NCI-H2196 treated with DMSO at 0.1 percent for 48 hours (cell line): ENCODE measurements around the gene DNAJB8.
A peak's percentile ranks its signal among the peaks of the same experiment; 100 is the strongest.

Experiments
- DNase-seq: peaks from one replicate; lab custom pipeline; 2025; ENCODE audit not compliant: unreplicated experiment; lab: John Stamatoyannopoulos, UW

The DNAJB8 gene

GRCh38 chr3:128466840-128467541, at the start of gene DNAJB8:
Gene DNAJB8 (minus strand): TSS chr3:128466890. CDS start chr3:128463245, 3,645 bp downstream.
- no peak for DNase-seq

GRCh38 chr3:128515967-128516366, 49.3 kb upstream of the DNAJB8 start:
- DNase-seq, result no peak

- DNase-seq, result no peak
Measured at GRCh38 chr3:128508852-128509251, 42.2 kb upstream of the DNAJB8 start.

- DNase-seq, result peak; percentile 58
Measured at GRCh38 chr3:128506754-128507153, 40.1 kb upstream of the DNAJB8 start.

DNA sequence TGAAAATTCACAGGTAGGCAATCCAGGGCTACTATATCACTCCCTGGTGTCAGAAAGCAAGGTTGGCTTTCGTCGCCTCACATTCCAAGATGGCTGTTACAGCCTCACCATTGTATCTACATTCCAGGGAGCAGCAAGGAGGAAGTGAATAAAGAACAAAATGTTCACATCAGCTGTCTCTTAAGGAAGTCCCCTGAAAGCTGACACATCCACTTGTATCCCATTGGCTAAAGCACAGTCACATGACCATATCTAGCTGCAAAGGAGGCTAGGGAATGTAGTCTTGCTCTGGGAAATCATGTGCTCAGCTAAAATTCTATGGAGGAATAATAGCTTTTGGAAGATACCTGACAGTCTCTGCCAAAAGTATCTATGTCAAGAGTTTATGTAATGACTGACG, 39.1 kb upstream of the DNAJB8 start:
- DNase-seq, result no peak

- DNase-seq, result no peak
Measured at GRCh38 chr3:128504963-128505730, 38.5 kb upstream of the DNAJB8 start.

DNA sequence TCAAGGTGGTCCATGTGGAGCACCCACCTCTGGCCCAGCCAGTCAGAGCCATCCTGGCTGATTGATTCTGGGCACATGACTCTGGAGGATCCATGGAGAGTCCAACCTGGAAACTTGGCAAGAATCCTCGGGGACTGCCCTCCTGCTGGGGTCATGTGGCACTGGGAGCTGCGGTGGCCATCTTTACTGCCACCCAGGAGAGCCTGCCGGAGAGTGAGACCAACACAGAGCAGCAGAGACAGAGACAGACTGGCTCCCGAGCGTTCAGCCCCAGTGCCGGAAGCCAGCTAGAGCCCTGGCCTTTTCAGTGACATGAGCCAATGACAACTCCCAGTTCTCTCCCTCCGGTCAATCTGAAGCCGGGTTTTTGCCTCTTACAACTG, 37.8 kb upstream of the DNAJB8 start:
- DNase-seq, result no peak

GRCh38 chr3:128503751-128504532, 37.3 kb upstream of the DNAJB8 start:
- no peak for DNase-seq

- DNase-seq, result no peak
Measured at GRCh38 chr3:128503164-128503651, 36.5 kb upstream of the DNAJB8 start.

GRCh38 chr3:128502712-128503111, 36.0 kb upstream of the DNAJB8 start:
- DNase-seq, result no peak

DNA sequence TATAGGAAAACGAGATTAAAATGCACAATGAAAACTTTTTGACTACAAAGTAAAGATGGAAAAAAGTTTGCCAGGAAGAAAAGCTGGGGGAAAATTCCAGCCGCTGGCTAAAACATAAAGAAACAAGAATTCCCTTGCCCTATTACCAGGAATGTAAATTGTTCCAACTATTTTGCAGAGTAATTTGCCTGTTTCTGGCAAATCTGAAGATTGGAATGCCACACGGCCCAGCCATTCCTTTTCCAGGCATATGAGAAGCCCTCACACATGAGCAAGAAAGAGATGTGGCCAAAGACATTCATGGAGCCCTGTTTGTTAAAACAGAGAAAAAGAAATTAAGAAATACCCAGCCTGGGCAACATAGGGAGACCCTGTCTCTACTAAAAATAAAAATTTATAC, 34.7 kb upstream of the DNAJB8 start:
- DNase-seq, result no peak

DNA sequence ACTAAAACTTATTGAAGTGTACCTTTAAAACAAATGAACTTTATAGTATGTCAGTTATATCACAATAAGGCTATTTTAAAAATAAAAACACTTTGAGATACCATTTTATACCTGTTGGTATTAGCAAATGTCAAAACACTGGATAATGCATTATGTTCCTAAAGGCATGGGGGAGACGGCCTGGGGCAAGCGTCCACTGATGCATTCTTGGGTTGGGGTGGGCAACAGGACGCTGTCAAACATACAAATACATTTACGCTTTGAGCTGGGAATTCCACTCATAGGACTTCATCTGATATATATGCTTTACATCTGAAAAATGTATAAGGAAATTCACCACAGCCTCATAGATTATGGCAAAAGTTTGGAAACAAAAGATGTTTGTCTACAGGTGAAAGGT, 33.9 kb upstream of the DNAJB8 start:
- DNase-seq, result no peak

- no peak for DNase-seq
Measured at GRCh38 chr3:128499724-128500275, 33.1 kb upstream of the DNAJB8 start.

- DNase-seq, result no peak
Measured at GRCh38 chr3:128498901-128499530, 32.3 kb upstream of the DNAJB8 start.

DNA sequence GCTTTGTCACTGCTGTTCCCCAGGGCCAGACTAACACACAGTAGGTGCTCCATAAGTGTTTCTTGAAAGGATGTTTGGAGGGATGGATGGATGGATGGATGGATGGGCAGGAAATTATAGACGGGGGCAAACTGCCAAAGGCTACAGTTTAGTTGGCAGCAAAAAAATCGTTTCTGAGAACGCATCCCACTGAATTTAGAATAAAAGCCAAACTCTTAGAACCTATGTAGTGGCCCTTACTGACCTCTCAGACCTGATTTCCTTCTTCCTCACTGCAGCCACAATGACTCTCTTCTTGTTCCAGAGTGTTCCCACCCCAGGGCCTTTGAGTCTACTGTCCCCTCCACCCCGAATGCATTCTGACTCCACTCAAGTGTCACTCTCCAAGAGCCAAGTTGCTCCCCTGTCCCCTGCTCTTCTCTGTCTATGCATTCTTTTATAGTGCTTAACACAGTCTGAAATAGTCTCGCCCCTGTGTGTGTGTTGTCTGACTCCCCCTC, 31.5 kb upstream of the DNAJB8 start:
- no peak for DNase-seq

- DNase-seq, result peak; percentile 88
Measured at GRCh38 chr3:128497305-128498126, 30.8 kb upstream of the DNAJB8 start.

- no peak for DNase-seq
Measured at GRCh38 chr3:128496602-128497304, 30.1 kb upstream of the DNAJB8 start.

- no peak for DNase-seq
Measured at GRCh38 chr3:128496019-128496601, 29.4 kb upstream of the DNAJB8 start.
